AG04449 (cell line): ENCODE results near the gene CDK5R1.

Experiments
- CTCF ChIA-PET: fragments of 350-600 bp; formaldehyde crosslinking; extraction: SDS; loops from one replicate; lab custom pipeline; 2021; ENCODE audit warnings: antibody characterized with exemption; lab: Yijun Ruan, JAX
- POLR2A ChIA-PET: fragments of 400-600, 350-600 bp; formaldehyde crosslinking; extraction: SDS; loops from one replicate; lab custom pipeline; 2020; ENCODE audit warnings: antibody characterized with exemption, inconsistent platforms; lab: Yijun Ruan, JAX
- DNase-seq: peaks from one replicate; pipeline ENCODE4 v3.0.0-alpha.2; 2010; ENCODE audit warnings: low read depth, low spot score
- H3K4me3 ChIP-seq: 2 replicates; pipeline ENCODE4 v1.5.1; 2011; ENCODE audit warnings: low read depth, mild to moderate bottlenecking, control low read depth, low read length
- CTCF ChIP-seq: IDR thresholded peaks from one replicate; pipeline ENCODE4 v1.5.1; 2011; ENCODE audit warnings: mild to moderate bottlenecking, moderate library complexity, low read length, control low read depth, inconsistent platforms; ENCODE audit not compliant: insufficient read depth; ENCODE audit errors: missing control alignments

Gene CDK5R1

GRCh38 chr17:32486701-32487472 is at the start of gene CDK5R1:
Gene CDK5R1, plus strand, starts transcription at chr17:32486993. Its CDS starts 628 bp downstream, at chr17:32487621.
- no peak for TF ChIP-seq CTCF
- peak within 1 kb of the TSS; percentile 62 for H3K4me3 ChIP-seq
- DNase-seq: no peak
- ChIA-PET CTCF (interaction anchor here (0.8 to 7.8 kb wide), 14 partner anchors 8 to 284 kb away, joined by 3 to 117 read pairs (median 4); partner anchors contain the start of gene PSMD11), POLR2A (interaction anchor here (0.5 to 2.2 kb wide), 2 partner anchors 9 to 408 kb away, joined by 3 to 11 read pairs; no protein-coding TSS in a partner anchor)

GRCh38 chr17:32440722-32441121 is 46.1 kb upstream of the CDK5R1 start:
- DNase-seq: no peak
- no peak overlapping the region for H3K4me3 ChIP-seq
- ChIA-PET CTCF (interaction anchor here (0.6 to 14.4 kb wide), 4 partner anchors 17 to 68 kb away, joined by 3 to 247 read pairs (median 6); no protein-coding TSS in a partner anchor), POLR2A (no interaction called here)
- TF ChIP-seq CTCF: no peak

GRCh38 chr17:32441886-32442285 is 44.9 kb upstream of the CDK5R1 start:
- no peak for TF ChIP-seq CTCF
- no peak for DNase-seq
- POLR2A ChIA-PET: no interaction called here
- H3K4me3 ChIP-seq: no peak overlapping the region
- CTCF ChIA-PET: interaction anchor here (1.5 to 14.4 kb wide), 4 partner anchors 11 to 24 kb away, joined by 5 to 247 read pairs (median 16); no protein-coding TSS in a partner anchor

GRCh38 chr17:32443827-32444300 is 42.9 kb upstream of the CDK5R1 start:
- POLR2A ChIA-PET: interaction anchor here (0.6 to 1.1 kb wide), 2 partner anchors 22 to 45 kb away, joined by 3 to 4 read pairs; no protein-coding TSS in a partner anchor

GRCh38 chr17:32444301-32445073 is 42.3 kb upstream of the CDK5R1 start, which contains the start of gene PSMD11:
Gene PSMD11, plus strand, starts transcription at chr17:32444510. Its CDS starts 14 bp downstream, at chr17:32444524.
- peak within 1 kb of the TSS; percentile 88 for H3K4me3 ChIP-seq
- ChIA-PET POLR2A (interaction anchor here (0.6 to 1.1 kb wide), 2 partner anchors 22 to 46 kb away, joined by 3 to 4 read pairs; no protein-coding TSS in a partner anchor), CTCF (interaction anchor here (0.6 to 14.4 kb wide), 22 partner anchors 9 to 315 kb away, joined by 3 to 247 read pairs (median 4); partner anchors contain the start of gene CDK5R1)
- DNase-seq: peak; percentile 60
- peak; percentile 95 for TF ChIP-seq CTCF

More at GRCh38 chr17:32443827-32444300, 42.9 kb upstream of the CDK5R1 start:
- no peak for TF ChIP-seq CTCF
- H3K4me3 ChIP-seq: peak overlapping the region; percentile 88
- DNase-seq: no peak
- CTCF ChIA-PET: interaction anchor here (0.6 to 14.4 kb wide), 20 partner anchors 10 to 316 kb away, joined by 3 to 247 read pairs (median 4); no protein-coding TSS in a partner anchor
